Measurements from ENCODE around the gene NUTM2F. TPM values are rescaled to one million over a fixed set of nuclear protein-coding genes. Genes with fewer than 3 reads are reported as not detected.
"Not testable (repeated sequence)": the region's sequence is repeated elsewhere in the genome, so short reads cannot be mapped to it uniquely, and the experiment has no call there.

Gene NUTM2F
- polyA plus RNA-seq, 3 donors = not detected

DNA sequence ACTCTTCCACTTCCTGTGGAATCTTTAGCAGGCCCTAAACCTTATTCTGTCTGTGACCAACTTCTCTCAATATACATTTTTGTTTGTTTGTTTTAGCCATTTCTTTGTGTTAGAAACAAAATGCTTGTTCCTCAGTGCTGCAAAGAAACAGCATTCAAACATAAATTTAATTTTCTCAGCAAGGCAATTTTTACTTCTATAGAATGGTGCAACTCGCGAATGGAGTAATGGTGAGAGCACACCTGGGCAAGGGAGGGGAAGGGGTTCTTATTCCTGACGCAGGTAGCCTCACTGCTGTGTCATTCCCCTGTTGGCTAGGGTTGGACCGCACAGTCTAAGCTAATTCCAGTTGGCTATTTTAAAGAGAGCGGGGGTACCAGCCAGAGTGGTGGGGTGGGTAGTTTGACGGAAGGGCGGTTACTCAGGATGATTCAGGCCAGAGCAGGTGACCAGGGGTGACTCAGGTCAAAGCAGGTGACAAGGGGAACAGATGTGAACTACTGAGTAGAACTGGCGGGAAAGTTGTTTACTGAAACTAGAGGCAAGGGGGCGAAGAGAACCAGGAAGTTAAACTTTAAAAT, 47.9 kb downstream of the NUTM2F start:
- TF ChIP-seq, protein P1, sequence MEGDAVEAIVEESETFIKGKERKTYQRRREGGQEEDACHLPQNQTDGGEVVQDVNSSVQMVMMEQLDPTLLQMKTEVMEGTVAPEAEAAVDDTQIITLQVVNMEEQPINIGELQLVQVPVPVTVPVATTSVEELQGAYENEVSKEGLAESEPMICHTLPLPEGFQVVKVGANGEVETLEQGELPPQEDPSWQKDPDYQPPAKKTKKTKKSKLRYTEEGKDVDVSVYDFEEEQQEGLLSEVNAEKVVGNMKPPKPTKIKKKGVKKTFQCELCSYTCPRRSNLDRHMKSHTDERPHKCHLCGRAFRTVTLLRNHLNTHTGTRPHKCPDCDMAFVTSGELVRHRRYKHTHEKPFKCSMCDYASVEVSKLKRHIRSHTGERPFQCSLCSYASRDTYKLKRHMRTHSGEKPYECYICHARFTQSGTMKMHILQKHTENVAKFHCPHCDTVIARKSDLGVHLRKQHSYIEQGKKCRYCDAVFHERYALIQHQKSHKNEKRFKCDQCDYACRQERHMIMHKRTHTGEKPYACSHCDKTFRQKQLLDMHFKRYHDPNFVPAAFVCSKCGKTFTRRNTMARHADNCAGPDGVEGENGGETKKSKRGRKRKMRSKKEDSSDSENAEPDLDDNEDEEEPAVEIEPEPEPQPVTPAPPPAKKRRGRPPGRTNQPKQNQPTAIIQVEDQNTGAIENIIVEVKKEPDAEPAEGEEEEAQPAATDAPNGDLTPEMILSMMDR (IDR thresholded peaks at IDR 0.05) = no peak
- peaks cover under 1% of the 10 kb centered on the region for H3K79me2 ChIP-seq (ENCODE audit: insufficient read depth, low read length)
- Mint-ChIP-seq H3K9me3 (peaks cover 38 to 64% (median 51%) of the 10 kb centered on the region in 7 donors), H3K36me3 (peaks cover 72 to 99% of the 10 kb centered on the region in 2 donors), H3K27me3 (ENCODE audit: low read depth in 3 of 3) (peaks cover 0 to 4% (median 0%) of the 10 kb centered on the region in 3 donors), H3K4me3 (no peak overlapping the region), H3K27ac (peak overlapping the region in 1 of 7 donors; percentile 5), H3K4me1 (peaks cover 2% of the 10 kb centered on the region)
- H3K27ac ChIP-seq (ENCODE audit: low read depth in 1 of 2, low read length in 2 of 2) = no peak overlapping the region
- WGBS (ENCODE audit: insufficient coverage) = 98% methylated on average over 6 of the region's 9 CpGs
- no peak overlapping the region for H3K9ac ChIP-seq (ENCODE audit: insufficient read depth, low read length, poor library complexity, severe bottlenecking)
- no peak for DNase-seq
- H4K20me1 ChIP-seq (ENCODE audit: insufficient read depth, low read length) = no peaks in the 10 kb centered on the region
- H3K4me1 ChIP-seq (ENCODE audit: control insufficient read depth in 1 of 2, insufficient read depth in 2 of 2, low read length in 2 of 2) = no peaks in the 10 kb centered on the region
- intact Hi-C loops (cut with micrococcal nuclease) = no loop called here
- H2AFZ ChIP-seq (ENCODE audit: insufficient read depth, low read depth, low read length, poor library complexity, severe bottlenecking) = no peak overlapping the region
- H3K4me2 ChIP-seq (replicated peaks; ENCODE audit: extremely low read depth, low read length, poor library complexity, severe bottlenecking) = no peak overlapping the region
- H3K36me3 ChIP-seq (replicated peaks in 1 of 2; ENCODE audit: control insufficient read depth in 1 of 2, insufficient read depth in 2 of 2, low read length in 2 of 2) = peaks cover 41 to 84% of the 10 kb centered on the region in 2 donors
- H3K9me3 ChIP-seq (replicated peaks in 1 of 2; ENCODE audit: control insufficient read depth in 1 of 2, insufficient read depth in 1 of 2, low read length in 2 of 2) = peaks cover 41 to 45% of the 10 kb centered on the region in 2 donors
- no peak overlapping the region for H3K4me3 ChIP-seq (replicated peaks in 1 of 3; ENCODE audit: low read depth in 2 of 3, low read length in 3 of 3)
- no peaks in the 10 kb centered on the region for H3K27me3 ChIP-seq (ENCODE audit: control insufficient read depth in 2 of 2, insufficient read depth in 2 of 2, low read length in 2 of 2)

DNA sequence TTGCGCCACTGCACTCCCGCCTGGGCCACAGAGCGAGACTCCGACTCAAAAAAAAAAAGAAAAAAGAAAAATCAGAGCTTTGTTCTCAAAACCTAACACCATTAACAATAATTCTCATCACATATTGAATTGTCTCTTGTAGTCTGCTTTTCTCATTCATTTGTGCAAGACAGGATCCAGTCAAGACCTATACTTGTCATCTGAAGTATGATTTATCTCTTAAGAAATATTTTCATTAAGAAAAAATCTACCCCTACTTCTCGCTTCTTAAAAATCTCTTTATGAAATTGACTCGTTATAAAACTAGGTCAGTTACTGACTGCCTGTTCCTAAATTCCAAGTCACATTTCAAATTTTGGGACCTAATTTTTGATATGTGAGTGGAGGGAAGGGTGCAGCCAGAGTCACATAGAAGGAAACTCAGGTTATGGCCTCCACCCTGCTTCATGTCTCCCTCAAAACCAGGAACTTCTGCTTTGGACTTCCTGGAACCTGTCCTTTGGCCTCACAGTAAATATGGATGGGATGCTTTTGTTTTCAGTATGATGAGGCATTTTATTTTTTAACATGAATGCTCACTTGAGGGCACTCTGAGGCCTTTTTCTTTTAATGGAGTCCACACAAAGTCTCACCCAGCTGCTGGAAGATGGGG, 50.4 kb downstream of the NUTM2F start:
- H3K27me3 ChIP-seq (ENCODE audit: control insufficient read depth in 2 of 2, insufficient read depth in 2 of 2, low read length in 2 of 2) = no peaks in the 10 kb centered on the region
- TF ChIP-seq, protein P1 (IDR thresholded peaks at IDR 0.05) = no peak
- H3K27ac ChIP-seq (ENCODE audit: low read depth in 1 of 2, low read length in 2 of 2) = peak overlapping the region in 1 of 2 donors; percentile 14
- H3K9me3 ChIP-seq (replicated peaks in 1 of 2; ENCODE audit: control insufficient read depth in 1 of 2, insufficient read depth in 1 of 2, low read length in 2 of 2) = peaks cover 43 to 58% of the 10 kb centered on the region in 2 donors
- no CpG with 5 or more reads among the region's 6 CpGs for WGBS (ENCODE audit: insufficient coverage)
- H3K4me2 ChIP-seq (replicated peaks; ENCODE audit: extremely low read depth, low read length, poor library complexity, severe bottlenecking) = no peak overlapping the region
- no peak overlapping the region for H3K4me3 Mint-ChIP-seq
- H3K27me3 Mint-ChIP-seq (ENCODE audit: low read depth in 3 of 3) = peaks cover 0 to 4% (median 0%) of the 10 kb centered on the region in 3 donors
- no peak overlapping the region for H3K4me3 ChIP-seq (replicated peaks in 1 of 3; ENCODE audit: low read depth in 2 of 3, low read length in 3 of 3)
- H4K20me1 ChIP-seq (ENCODE audit: insufficient read depth, low read length) = no peaks in the 10 kb centered on the region
- no peaks in the 10 kb centered on the region for H3K4me1 ChIP-seq (ENCODE audit: control insufficient read depth in 1 of 2, insufficient read depth in 2 of 2, low read length in 2 of 2)
- peaks cover 2% of the 10 kb centered on the region for H3K4me1 Mint-ChIP-seq
- peaks cover 45 to 86% of the 10 kb centered on the region in 2 donors for H3K36me3 ChIP-seq (replicated peaks in 1 of 2; ENCODE audit: control insufficient read depth in 1 of 2, insufficient read depth in 2 of 2, low read length in 2 of 2)
- peaks cover 24% of the 10 kb centered on the region for H3K79me2 ChIP-seq (ENCODE audit: insufficient read depth, low read length)
- no peak for DNase-seq
- H3K36me3 Mint-ChIP-seq = peaks cover 76 to 95% of the 10 kb centered on the region in 2 donors
- peaks cover 41 to 69% (median 50%) of the 10 kb centered on the region in 7 donors for H3K9me3 Mint-ChIP-seq
- H2AFZ ChIP-seq (ENCODE audit: insufficient read depth, low read depth, low read length, poor library complexity, severe bottlenecking) = no peak overlapping the region
- intact Hi-C loops (cut with micrococcal nuclease) = no loop called here
- no peak overlapping the region for H3K9ac ChIP-seq (ENCODE audit: insufficient read depth, low read length, poor library complexity, severe bottlenecking)
- H3K27ac Mint-ChIP-seq = peak overlapping the region in 1 of 7 donors; percentile 38

DNA sequence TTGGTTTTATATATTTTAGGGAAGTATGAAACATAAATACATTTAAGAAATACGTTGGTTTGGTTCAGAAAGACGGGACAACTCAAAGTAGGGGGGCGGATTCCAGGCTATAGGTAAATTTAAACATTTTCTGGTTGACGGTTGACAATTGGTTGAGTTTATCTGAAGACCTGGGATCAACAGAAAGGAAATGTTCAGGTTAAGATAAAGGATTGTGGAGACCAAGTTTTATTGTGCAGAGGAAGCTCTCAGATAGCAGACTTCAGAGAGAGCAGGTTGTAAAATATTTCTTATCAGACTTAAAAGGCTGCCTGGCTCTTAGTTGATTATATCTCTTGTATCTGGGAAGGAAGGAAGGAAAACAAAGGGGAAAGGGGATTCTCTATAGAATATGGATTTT, 51.4 kb downstream of the NUTM2F start:
- peaks cover 66 to 88% of the 10 kb centered on the region in 2 donors for H3K36me3 Mint-ChIP-seq
- H4K20me1 ChIP-seq (ENCODE audit: insufficient read depth, low read length); H3K27ac ChIP-seq (ENCODE audit: low read depth in 1 of 2, low read length in 2 of 2); H3K27me3 ChIP-seq (ENCODE audit: control insufficient read depth in 2 of 2, insufficient read depth in 2 of 2, low read length in 2 of 2); H3K9ac ChIP-seq (ENCODE audit: insufficient read depth, low read length, poor library complexity, severe bottlenecking); H3K4me1 Mint-ChIP-seq; H3K27ac Mint-ChIP-seq; H3K4me1 ChIP-seq (ENCODE audit: control insufficient read depth in 1 of 2, insufficient read depth in 2 of 2, low read length in 2 of 2); H3K4me2 ChIP-seq (replicated peaks; ENCODE audit: extremely low read depth, low read length, poor library complexity, severe bottlenecking); H2AFZ ChIP-seq (ENCODE audit: insufficient read depth, low read depth, low read length, poor library complexity, severe bottlenecking); H3K4me3 Mint-ChIP-seq; intact Hi-C loops (cut with micrococcal nuclease); H3K27me3 Mint-ChIP-seq (ENCODE audit: low read depth in 3 of 3); DNase-seq; H3K4me3 ChIP-seq (replicated peaks in 1 of 3; ENCODE audit: low read depth in 2 of 3, low read length in 3 of 3): not testable (repeated sequence)
- 100% methylated on average over 4 of the region's 4 CpGs for WGBS (ENCODE audit: insufficient coverage)
- peaks cover 34 to 49% of the 10 kb centered on the region in 2 donors for H3K9me3 ChIP-seq (replicated peaks in 1 of 2; ENCODE audit: control insufficient read depth in 1 of 2, insufficient read depth in 1 of 2, low read length in 2 of 2)
- peaks cover 35 to 61% (median 47%) of the 10 kb centered on the region in 7 donors for H3K9me3 Mint-ChIP-seq
- peaks cover 41 to 76% of the 10 kb centered on the region in 2 donors for H3K36me3 ChIP-seq (replicated peaks in 1 of 2; ENCODE audit: control insufficient read depth in 1 of 2, insufficient read depth in 2 of 2, low read length in 2 of 2)
- peaks cover 29% of the 10 kb centered on the region for H3K79me2 ChIP-seq (ENCODE audit: insufficient read depth, low read length)

All from CD14-positive monocyte (primary cell).